ENCODE data around the gene VMO1.

DNA sequence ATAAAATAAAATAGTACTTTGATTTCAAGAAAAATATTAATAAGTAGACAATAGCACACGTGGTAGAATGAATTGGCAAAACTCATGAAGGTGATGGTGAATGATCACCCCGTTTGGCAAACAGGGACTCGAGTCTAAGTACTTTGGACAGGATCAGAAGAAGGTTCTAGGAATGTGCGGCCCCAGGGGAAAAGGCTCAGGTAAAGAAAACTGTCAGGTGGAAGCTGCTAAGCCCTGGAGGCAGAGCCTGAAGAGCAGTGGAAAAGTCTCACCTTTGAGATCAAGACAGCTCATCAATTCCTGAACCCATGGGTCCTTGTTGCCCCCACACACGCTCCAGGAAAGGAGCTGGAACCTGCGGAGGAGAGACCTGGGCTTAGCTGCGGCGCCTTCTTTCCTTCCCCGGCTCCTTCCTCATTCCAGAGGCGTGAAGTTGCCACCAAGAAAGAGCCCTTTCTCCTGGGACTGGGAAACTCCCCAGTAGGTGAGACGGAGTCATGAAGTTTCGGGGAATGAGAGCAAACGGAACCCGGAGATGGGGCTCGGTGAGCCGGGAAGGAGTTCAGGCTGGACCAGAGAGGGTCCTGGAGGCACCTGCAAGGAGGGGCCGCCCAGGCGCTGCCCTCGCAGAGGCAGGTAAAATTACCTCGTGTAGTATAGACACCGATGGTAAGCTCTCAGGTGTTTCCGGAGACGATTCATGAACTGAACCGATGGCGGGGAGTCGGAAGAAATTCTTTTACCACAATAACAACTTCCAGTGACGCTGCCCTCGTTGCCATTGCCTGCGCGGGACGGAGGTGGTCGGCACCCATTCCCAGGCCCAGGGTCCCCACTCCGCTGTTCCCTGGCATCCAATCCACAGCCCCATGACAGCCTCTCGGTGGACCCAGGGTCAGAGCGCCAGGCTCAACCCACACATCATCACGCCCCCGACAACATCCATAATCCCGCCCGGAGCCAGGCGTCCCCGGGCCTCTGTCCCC is 47.7 kb downstream of the VMO1 start:
- TF ChIP-seq POLR2AphosphoS5 (IDR thresholded peaks at IDR 0.05) = no peak
- TF ChIP-seq, protein P1, sequence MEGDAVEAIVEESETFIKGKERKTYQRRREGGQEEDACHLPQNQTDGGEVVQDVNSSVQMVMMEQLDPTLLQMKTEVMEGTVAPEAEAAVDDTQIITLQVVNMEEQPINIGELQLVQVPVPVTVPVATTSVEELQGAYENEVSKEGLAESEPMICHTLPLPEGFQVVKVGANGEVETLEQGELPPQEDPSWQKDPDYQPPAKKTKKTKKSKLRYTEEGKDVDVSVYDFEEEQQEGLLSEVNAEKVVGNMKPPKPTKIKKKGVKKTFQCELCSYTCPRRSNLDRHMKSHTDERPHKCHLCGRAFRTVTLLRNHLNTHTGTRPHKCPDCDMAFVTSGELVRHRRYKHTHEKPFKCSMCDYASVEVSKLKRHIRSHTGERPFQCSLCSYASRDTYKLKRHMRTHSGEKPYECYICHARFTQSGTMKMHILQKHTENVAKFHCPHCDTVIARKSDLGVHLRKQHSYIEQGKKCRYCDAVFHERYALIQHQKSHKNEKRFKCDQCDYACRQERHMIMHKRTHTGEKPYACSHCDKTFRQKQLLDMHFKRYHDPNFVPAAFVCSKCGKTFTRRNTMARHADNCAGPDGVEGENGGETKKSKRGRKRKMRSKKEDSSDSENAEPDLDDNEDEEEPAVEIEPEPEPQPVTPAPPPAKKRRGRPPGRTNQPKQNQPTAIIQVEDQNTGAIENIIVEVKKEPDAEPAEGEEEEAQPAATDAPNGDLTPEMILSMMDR (IDR thresholded peaks at IDR 0.05) = no peak
- TF ChIP-seq POLR2A (IDR thresholded peaks at IDR 0.05) = no peak
